AG09309 (cell line): ENCODE data around the gene OSBPL3.

Experiments used
- DNase-seq: peaks from one replicate; pipeline ENCODE4 v3.0.0-alpha.2; 2010; ENCODE audit warnings: low read depth
- H3K4me3 ChIP-seq: 2 replicates; pipeline ENCODE4 v1.5.1; 2011; ENCODE audit warnings: mild to moderate bottlenecking, low read depth, low read length, moderate library complexity; ENCODE audit not compliant: control insufficient read depth
- TF ChIP-seq, protein P1 (sequence below): IDR thresholded peaks from 2 replicates; pipeline ENCODE4 v1.5.1; 2011; ENCODE audit warnings: mild to moderate bottlenecking, low read depth, low read length, inconsistent platforms; ENCODE audit not compliant: insufficient read depth, control insufficient read depth; ENCODE audit errors: missing control alignments

The OSBPL3 gene

DNA sequence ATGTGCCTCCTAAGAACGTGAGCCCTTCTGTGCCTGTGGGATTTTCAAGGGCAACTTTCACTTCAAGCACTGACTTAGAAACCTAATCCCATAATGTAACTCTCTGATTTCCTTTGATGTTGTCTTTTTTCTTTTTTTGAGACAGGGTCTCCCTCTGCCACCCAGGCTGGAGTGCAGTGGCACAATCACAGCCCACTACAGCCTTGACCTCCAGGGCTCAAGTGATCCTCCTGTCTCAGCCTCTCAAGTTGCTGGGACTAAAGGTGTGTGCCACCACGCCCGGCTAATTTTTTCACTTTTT, 158.3 kb downstream of the OSBPL3 start:
- no peak overlapping the region for H3K4me3 ChIP-seq
- DNase-seq: no peak
- TF ChIP-seq, protein P1, sequence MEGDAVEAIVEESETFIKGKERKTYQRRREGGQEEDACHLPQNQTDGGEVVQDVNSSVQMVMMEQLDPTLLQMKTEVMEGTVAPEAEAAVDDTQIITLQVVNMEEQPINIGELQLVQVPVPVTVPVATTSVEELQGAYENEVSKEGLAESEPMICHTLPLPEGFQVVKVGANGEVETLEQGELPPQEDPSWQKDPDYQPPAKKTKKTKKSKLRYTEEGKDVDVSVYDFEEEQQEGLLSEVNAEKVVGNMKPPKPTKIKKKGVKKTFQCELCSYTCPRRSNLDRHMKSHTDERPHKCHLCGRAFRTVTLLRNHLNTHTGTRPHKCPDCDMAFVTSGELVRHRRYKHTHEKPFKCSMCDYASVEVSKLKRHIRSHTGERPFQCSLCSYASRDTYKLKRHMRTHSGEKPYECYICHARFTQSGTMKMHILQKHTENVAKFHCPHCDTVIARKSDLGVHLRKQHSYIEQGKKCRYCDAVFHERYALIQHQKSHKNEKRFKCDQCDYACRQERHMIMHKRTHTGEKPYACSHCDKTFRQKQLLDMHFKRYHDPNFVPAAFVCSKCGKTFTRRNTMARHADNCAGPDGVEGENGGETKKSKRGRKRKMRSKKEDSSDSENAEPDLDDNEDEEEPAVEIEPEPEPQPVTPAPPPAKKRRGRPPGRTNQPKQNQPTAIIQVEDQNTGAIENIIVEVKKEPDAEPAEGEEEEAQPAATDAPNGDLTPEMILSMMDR: no peak

DNA sequence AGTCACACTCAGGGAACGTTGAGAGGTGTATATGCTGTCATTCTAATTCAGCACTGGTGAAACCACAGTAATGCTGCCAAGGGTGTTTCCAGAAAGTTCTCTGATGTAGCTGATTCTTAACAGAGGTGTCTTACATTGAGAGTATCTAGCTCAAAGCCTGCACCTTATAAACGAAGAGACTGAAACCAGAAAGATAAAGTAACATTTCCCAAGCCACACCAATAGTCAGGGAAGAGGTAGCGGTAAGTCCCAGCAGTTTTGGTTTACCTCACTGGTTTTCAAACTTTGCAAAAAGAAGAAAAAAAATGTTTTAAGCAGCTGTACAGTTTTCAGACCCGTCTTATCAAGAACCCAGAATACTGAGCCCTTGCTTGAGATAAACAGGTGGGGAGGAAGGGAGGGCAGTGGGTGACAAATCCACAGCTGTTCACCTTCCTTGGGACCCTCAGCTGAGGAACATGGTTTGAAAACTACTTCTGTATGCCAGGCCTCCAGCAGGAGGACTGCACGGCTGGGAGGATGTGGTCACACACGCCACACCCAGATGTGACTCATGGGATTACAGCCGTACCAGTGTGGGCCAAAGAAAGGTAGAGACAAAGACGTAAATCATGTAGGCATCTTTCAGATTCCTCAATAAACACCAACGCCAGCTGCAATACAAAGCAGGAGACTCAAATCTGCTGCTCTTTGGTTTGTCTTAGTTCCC, 158.8 kb downstream of the OSBPL3 start:
- TF ChIP-seq, protein P1: peak; percentile 43
- no peak overlapping the region for H3K4me3 ChIP-seq
- peak; percentile 74 for DNase-seq

DNA sequence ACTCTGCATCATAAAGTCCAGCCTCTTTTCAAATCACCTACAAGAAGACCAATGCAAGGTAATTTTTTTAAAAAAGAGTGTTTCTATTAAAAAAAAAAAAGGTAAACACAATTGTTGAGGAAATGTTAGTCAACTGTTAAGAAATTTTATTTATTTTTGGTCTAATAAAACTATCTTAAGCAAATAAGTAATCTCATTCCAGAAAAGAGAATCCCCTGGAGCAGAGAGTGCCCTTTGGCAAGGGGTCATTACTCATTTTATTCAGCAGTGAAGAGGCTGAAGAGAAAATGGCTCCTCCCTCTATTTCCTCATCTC, 159.3 kb downstream of the OSBPL3 start:
- TF ChIP-seq, protein P1: no peak
- H3K4me3 ChIP-seq: no peak overlapping the region
- peak; percentile 66 for DNase-seq

DNA sequence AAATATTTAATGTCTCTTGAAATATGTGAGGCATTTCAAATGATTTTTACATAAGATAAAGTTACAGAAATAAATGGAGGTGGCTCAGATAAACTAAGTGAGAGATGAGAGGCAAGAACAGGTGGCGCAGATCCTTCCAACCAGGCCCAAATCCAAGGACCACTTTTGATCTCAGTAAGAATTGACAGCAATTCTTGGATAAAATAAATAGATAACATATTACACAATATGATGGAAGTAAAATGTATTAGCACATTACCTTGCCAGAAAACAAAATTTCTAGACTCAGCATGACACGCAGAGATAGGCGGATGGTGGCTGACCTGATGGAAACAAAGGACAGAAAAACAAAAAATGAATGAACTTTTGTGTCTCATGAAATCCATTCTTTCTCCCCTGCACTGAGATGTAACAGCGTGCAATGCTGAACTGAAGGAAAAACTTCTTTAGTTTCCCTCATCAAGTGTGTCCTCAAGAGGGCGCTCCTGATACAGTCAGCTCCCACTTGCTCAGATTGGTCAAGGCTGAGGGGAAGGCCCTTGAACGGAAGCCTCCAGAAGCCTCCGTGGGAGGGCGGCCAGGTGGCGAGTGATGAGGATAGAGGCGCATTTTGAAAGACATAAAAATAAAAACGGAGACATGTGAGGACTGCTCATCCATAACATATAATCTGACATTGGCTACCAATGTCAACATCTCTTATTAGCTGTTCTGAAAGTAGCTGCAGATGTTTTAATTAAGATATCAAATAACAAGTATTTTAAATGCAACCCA, 159.9 kb downstream of the OSBPL3 start:
- no peak overlapping the region for H3K4me3 ChIP-seq
- TF ChIP-seq, protein P1: peak; percentile 93
- DNase-seq: peak; percentile 61

DNA sequence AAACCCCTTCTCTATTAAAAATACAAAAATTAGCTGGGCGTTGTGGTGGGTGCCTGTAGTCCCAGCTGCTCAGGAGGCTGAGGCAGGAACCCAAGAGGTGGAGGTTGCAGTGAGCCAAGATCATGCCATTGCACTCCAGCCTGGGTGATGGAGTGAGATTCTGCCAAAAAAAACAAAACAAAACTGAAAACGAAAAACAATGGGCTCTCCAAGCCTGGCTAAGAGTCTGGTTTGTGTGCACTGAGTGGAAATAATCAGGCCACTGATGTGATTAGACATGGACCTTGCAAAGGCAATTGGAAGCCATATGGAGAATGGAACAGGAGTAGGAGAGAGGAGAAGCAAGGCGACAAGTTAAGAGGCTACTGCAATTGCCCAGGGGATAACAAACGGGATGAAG, 162.6 kb downstream of the OSBPL3 start:
- DNase-seq: no peak
- H3K4me3 ChIP-seq: no peak overlapping the region
- TF ChIP-seq, protein P1: no peak

DNA sequence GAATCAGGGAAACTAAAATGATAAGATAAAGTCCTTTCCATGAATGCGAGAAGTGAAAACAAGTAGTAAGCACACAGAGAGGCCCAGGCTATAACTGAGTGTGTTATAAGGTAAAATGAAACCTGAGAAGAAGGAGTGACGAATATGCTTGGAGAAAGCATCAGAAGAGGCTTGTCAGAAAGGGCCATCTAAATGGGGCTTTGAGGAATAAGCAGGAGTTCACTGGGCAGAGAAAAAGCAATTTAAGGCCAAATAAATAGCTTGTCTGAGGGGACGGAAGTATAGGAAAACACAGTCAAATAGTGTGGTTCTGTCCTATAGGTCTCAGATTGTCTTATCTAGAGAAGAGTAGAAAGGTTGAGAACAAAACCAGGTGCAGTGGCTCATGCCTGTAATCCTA, 163.1 kb downstream of the OSBPL3 start:
- no peak for DNase-seq
- TF ChIP-seq, protein P1: no peak
- no peak overlapping the region for H3K4me3 ChIP-seq
